Measurements from ENCODE around the gene LMF2. TPM values are rescaled to one million over a fixed set of nuclear protein-coding genes. Genes with fewer than 3 reads are reported as not detected.

Gene LMF2
- total RNA-seq, 1 experiment from 2014 or later: 56.9 TPM

GRCh38 chr22:50489363-50490243 lies 17.9 kb downstream of the LMF2 start (continued):
- TF ChIP-seq, protein P1, sequence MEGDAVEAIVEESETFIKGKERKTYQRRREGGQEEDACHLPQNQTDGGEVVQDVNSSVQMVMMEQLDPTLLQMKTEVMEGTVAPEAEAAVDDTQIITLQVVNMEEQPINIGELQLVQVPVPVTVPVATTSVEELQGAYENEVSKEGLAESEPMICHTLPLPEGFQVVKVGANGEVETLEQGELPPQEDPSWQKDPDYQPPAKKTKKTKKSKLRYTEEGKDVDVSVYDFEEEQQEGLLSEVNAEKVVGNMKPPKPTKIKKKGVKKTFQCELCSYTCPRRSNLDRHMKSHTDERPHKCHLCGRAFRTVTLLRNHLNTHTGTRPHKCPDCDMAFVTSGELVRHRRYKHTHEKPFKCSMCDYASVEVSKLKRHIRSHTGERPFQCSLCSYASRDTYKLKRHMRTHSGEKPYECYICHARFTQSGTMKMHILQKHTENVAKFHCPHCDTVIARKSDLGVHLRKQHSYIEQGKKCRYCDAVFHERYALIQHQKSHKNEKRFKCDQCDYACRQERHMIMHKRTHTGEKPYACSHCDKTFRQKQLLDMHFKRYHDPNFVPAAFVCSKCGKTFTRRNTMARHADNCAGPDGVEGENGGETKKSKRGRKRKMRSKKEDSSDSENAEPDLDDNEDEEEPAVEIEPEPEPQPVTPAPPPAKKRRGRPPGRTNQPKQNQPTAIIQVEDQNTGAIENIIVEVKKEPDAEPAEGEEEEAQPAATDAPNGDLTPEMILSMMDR (IDR thresholded peaks at IDR 0.05 in 2 of 3, conservative IDR thresholded peaks at IDR 0.05 in 1 of 3; ENCODE audit: borderline replicate concordance in 1 of 3, insufficient read depth in 1 of 3, low read depth in 2 of 3, low read length in 2 of 3): no peak
- TF ChIP-seq ZNF274 (IDR thresholded peaks at IDR 0.05; ENCODE audit: low read depth, low read length) (no peak), SIN3A (IDR thresholded peaks at IDR 0.05; ENCODE audit: low read depth) (no peak), POLR2AphosphoS5 (IDR thresholded peaks at IDR 0.05; ENCODE audit: low read depth, low read length) (no peak), TCF7L2 (IDR thresholded peaks at IDR 0.05; ENCODE audit: borderline replicate concordance, extremely low read depth, insufficient read depth, insufficient read length) (no peak), EZH2phosphoT487 (IDR thresholded peaks at IDR 0.05; ENCODE audit: borderline replicate concordance) (no peak), POLR2A (IDR thresholded peaks at IDR 0.05; ENCODE audit: borderline replicate concordance, extremely low read depth, insufficient read depth, insufficient read length) (no peak), YY1 (IDR thresholded peaks at IDR 0.05; ENCODE audit: extremely low read depth, insufficient replicate concordance, low read depth, low read length) (no peak), ELF1 (IDR thresholded peaks at IDR 0.05; ENCODE audit: borderline replicate concordance, low read depth) (no peak), EGR1 (IDR thresholded peaks at IDR 0.05; ENCODE audit: low read depth) (no peak), SP1 (IDR thresholded peaks at IDR 0.05; ENCODE audit: low read depth) (no peak), CBX3 (IDR thresholded peaks at IDR 0.05; ENCODE audit: low read depth) (no peak)
- TF ChIP-seq, protein P2, sequence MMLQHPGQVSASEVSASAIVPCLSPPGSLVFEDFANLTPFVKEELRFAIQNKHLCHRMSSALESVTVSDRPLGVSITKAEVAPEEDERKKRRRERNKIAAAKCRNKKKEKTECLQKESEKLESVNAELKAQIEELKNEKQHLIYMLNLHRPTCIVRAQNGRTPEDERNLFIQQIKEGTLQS (IDR thresholded peaks at IDR 0.05): no peak
